IMR-90 (cell line): Measurements from ENCODE around the gene SLC28A3. TPM values are rescaled to one million over a fixed set of nuclear protein-coding genes. Genes with fewer than 3 reads are reported as not detected.
"Not testable (repeated sequence)": the region's sequence is repeated elsewhere in the genome, so short reads cannot be mapped to it uniquely, and the experiment has no call there.

Source experiments
- ATAC-seq: fragments of 200-7000 bp; cut with Tn5 transposase; 2 replicates; pipeline ENCODE4 v1.9.1; 2020; ENCODE audit warnings: low read depth, mild to moderate bottlenecking, moderate library complexity
- BruUV-seq: library from RNA; stranded (reverse); fragments of 400-500 nt; replicated peaks from 2 replicates; lab custom pipeline; 2021; lab: Mats Ljungman, UMichigan
- CTCF ChIA-PET: fragments of 300-600 bp; formaldehyde crosslinking; extraction: SDS; loops from one replicate; lab custom pipeline; 2021; ENCODE audit warnings: antibody characterized with exemption; lab: Yijun Ruan, JAX
- POLR2A ChIA-PET: fragments of 300-600 bp; sonication (Branson Sonifier 250); formaldehyde crosslinking; loops from one replicate; lab custom pipeline; 2022; ENCODE audit warnings: antibody characterized with exemption; ENCODE audit not compliant: unreplicated experiment; lab: Charles Lee
- DNase-seq: peaks from one replicate; pipeline ENCODE4 v3.0.0; 2013
- H2AFZ ChIP-seq: replicated peaks from 2 replicates; pipeline ENCODE3; 2013; ENCODE audit warnings: low read length, mild to moderate bottlenecking; ENCODE audit not compliant: poor library complexity
- H2AK5ac ChIP-seq: 2 replicates; pipeline ENCODE4 v1.6.1; 2013; ENCODE audit warnings: low read depth, low read length, inconsistent platforms
- H2AK9ac ChIP-seq: replicated peaks from 2 replicates; pipeline ENCODE3; 2013; ENCODE audit warnings: mild to moderate bottlenecking, low read depth, low read length, moderate library complexity; ENCODE audit not compliant: poor library complexity
- H2BK120ac ChIP-seq: 2 replicates; pipeline ENCODE4 v1.6.1; 2013; ENCODE audit warnings: low read depth, low read length, inconsistent platforms
- H2BK15ac ChIP-seq: 3 replicates; pipeline ENCODE4 v1.6.1; 2013; ENCODE audit warnings: low read depth, low read length, inconsistent platforms
- H2BK20ac ChIP-seq: 2 replicates; pipeline ENCODE4 v1.6.1; 2013; ENCODE audit warnings: low read depth, mild to moderate bottlenecking, inconsistent platforms, low read length, moderate library complexity
- H2BK5ac ChIP-seq: 2 replicates; pipeline ENCODE4 v1.6.1; 2013; ENCODE audit warnings: mild to moderate bottlenecking, low read depth, low read length, inconsistent platforms; ENCODE audit not compliant: poor library complexity, severe bottlenecking
- H3K14ac ChIP-seq: replicated peaks from 2 replicates; pipeline ENCODE4 v1.6.1; 2013; ENCODE audit warnings: low read depth, low read length, inconsistent platforms
- H3K18ac ChIP-seq: 2 replicates; pipeline ENCODE4 v1.6.1; 2013; ENCODE audit warnings: low read depth, low read length, control low read depth
- H3K23ac ChIP-seq: 2 replicates; pipeline ENCODE4 v1.6.1; 2013; ENCODE audit warnings: low read depth, low read length, inconsistent platforms
- H3K27ac ChIP-seq: 2 replicates; pipeline ENCODE4 v1.5.1; 2013; ENCODE audit warnings: mild to moderate bottlenecking, control low read depth, low read length; ENCODE audit not compliant: insufficient read depth
- H3K27me3 ChIP-seq: 2 replicates; pipeline ENCODE4 v1.6.1; 2013; ENCODE audit warnings: low read length; ENCODE audit not compliant: control insufficient read depth, insufficient read depth
- H3K36me3 ChIP-seq: 2 replicates; pipeline ENCODE4 v1.6.1; 2013; ENCODE audit warnings: low read length, mixed read lengths; ENCODE audit not compliant: control insufficient read depth, insufficient read depth
- H3K4ac ChIP-seq: 2 replicates; pipeline ENCODE4 v1.6.1; 2013; ENCODE audit warnings: low read depth, low read length, inconsistent platforms
- H3K4me1 ChIP-seq: 2 replicates; pipeline ENCODE4 v1.6.1; 2013; ENCODE audit warnings: low read length, mixed read lengths; ENCODE audit not compliant: control insufficient read depth, insufficient read depth
- H3K4me2 ChIP-seq: 2 replicates; pipeline ENCODE4 v1.6.1; 2013; ENCODE audit warnings: low read depth, mild to moderate bottlenecking, control low read depth, low read length, moderate library complexity
- H3K4me3 ChIP-seq: 2 replicates; pipeline ENCODE4 v1.5.1; 2013; ENCODE audit warnings: low read depth, mild to moderate bottlenecking, control low read depth, low read length, moderate library complexity; ENCODE audit not compliant: insufficient read depth
- H3K56ac ChIP-seq: 2 replicates; pipeline ENCODE4 v1.6.1; 2013; ENCODE audit warnings: low read length, inconsistent platforms; ENCODE audit not compliant: insufficient read depth; ENCODE audit errors: extremely low read depth
- H3K79me1 ChIP-seq, 2 experiments: 2 replicates each; pipeline ENCODE4 v1.6.1; 2013; ENCODE audit warnings: low read length in 2 of 2, inconsistent platforms in 1 of 2, low read depth in 1 of 2
- H3K9ac ChIP-seq: 2 replicates; pipeline ENCODE4 v1.6.1; 2013; ENCODE audit warnings: low read depth, low read length, control low read depth
- H3K9me1 ChIP-seq: 2 replicates; pipeline ENCODE4 v1.6.1; 2013; ENCODE audit warnings: low read length, inconsistent platforms; ENCODE audit not compliant: insufficient read depth
- H3K9me3 ChIP-seq: 2 replicates; pipeline ENCODE4 v1.6.1; 2013; ENCODE audit warnings: low read length; ENCODE audit not compliant: control insufficient read depth, insufficient read depth
- H4K20me1 ChIP-seq: 2 replicates; pipeline ENCODE4 v1.6.1; 2013; ENCODE audit warnings: low read length, inconsistent platforms; ENCODE audit not compliant: insufficient read depth
- H4K5ac ChIP-seq: 2 replicates; pipeline ENCODE4 v1.6.1; 2013; ENCODE audit warnings: mild to moderate bottlenecking, low read depth, low read length, control low read depth
- H4K8ac ChIP-seq, 2 experiments: 2 replicates each; pipeline ENCODE4 v1.6.1; 2013; ENCODE audit warnings: low read depth in 2 of 2, low read length in 2 of 2, control low read depth in 1 of 2, inconsistent platforms in 1 of 2
- H4K91ac ChIP-seq: 2 replicates; pipeline ENCODE4 v1.6.1; 2013; ENCODE audit warnings: low read depth, low read length, inconsistent platforms; ENCODE audit not compliant: insufficient read depth
- WGBS, 2 experiments: methylation state at CpG; one replicate each; pipeline versions ENCODE4 v1.1.5 to v1.1.7; 2013; ENCODE audit warnings: missing lambda C conversion rate in 2 of 2; ENCODE audit not compliant: insufficient read length in 1 of 2; ENCODE audit errors: extremely low coverage in 2 of 2; 5-methylcytosine and 5-hydroxymethylcytosine counted together
- dilution Hi-C: fragments of 300-500 bp; cut with HindIII; formaldehyde crosslinking; loops from one replicate; pipeline ENCODE4 v1.14.3; 2018; ENCODE audit warnings: low sequenced_read_pairs; ENCODE audit not compliant: unreplicated experiment
- in situ Hi-C: fragments of 300-500 bp; cut with MboI; formaldehyde crosslinking; loops from 3 replicates; pipeline ENCODE4 v1.14.3; 2019; ENCODE audit warnings: low sequenced_read_pairs, inconsistent platforms, mixed read lengths
- intact Hi-C: fragments of 100-400 bp; cut with micrococcal nuclease; formaldehyde crosslinking; loops from 2 replicates; pipeline ENCODE4 v1.10.0; 2022
- polyA plus RNA-seq, 3 experiments: library from polyadenylated mRNA; depleted of rRNA; stranded (reverse); fragments of >200 nt; gene quantifications; 2 replicates each; pipeline ENCODE4 v1.2.3, GENCODE V29; 2012; ENCODE audit warnings: low replicate concordance in 1 of 3
- total RNA-seq: library from RNA; depleted of rRNA; stranded (reverse); fragments of >200 nt; gene quantifications from 2 replicates; pipeline ENCODE4 v1.2.3, GENCODE V29; 2012

The SLC28A3 gene
- total and polyA plus RNA-seq, 2 of the 4 experiments (the other 2 are of a cell fraction): 1.1 to 2.2 TPM

DNA sequence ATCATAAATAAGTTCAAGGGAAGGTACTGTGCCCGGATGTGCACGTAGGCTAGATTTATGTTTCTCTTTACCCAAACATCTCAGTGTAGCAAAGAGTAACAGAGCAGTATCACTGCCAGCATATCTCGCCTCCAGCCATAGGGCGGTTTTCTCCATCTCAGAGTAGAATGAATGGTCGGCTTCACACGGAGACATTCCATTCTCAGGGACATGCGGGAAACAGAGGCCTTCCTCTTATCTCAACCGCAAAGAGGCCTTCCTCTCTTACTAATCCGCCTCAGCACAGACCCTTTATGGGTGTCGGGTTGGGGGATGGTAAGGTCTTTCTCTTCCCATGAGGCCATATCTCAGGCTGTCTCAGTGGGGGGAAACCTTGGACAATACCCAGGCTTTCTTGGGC is 27.2 kb upstream of the SLC28A3 start:
- H2BK5ac ChIP-seq, H3K4me2 ChIP-seq, POLR2A ChIA-PET, DNase-seq, H3K4ac ChIP-seq, H3K9me1 ChIP-seq, H4K20me1 ChIP-seq, intact Hi-C loops, H3K36me3 ChIP-seq, H3K27ac ChIP-seq, H2AFZ ChIP-seq, H3K27me3 ChIP-seq, H2AK9ac ChIP-seq, H3K56ac ChIP-seq, H2BK15ac ChIP-seq, H4K5ac ChIP-seq, H3K14ac ChIP-seq, H3K23ac ChIP-seq, H2AK5ac ChIP-seq, H3K4me1 ChIP-seq, H3K9me3 ChIP-seq, H2BK120ac ChIP-seq, H3K18ac ChIP-seq, H4K8ac ChIP-seq, H2BK20ac ChIP-seq, ATAC-seq, dilution Hi-C loops, BruUV-seq, H4K91ac ChIP-seq, in situ Hi-C loops, CTCF ChIA-PET, H3K4me3 ChIP-seq, H3K9ac ChIP-seq, H3K79me1 ChIP-seq: not testable (repeated sequence)
- WGBS, 2 experiments: no CpG with 5 or more reads among the region's 10 CpGs
